GM13976 (cell line): ENCODE data around the gene SYT12.

Experiments used
- DNase-seq: peaks from one replicate; pipeline ENCODE4 v3.0.0; 2012; ENCODE audit warnings: low spot score
- in situ Hi-C: fragments of 300-500 bp; cut with MboI; formaldehyde crosslinking; loops from one replicate; pipeline ENCODE4 v1.12.0; 2022; ENCODE audit warnings: low sequenced_read_pairs, mixed read lengths, inconsistent platforms; ENCODE audit not compliant: unreplicated experiment
- TF ChIP-seq, protein P1 (sequence below): IDR thresholded peaks from 2 replicates; pipeline ENCODE4 v1.5.1; 2012; ENCODE audit warnings: borderline replicate concordance, mild to moderate bottlenecking; ENCODE audit not compliant: insufficient read depth; ENCODE audit errors: extremely low read depth, missing control alignments, control extremely low read depth

The SYT12 gene

DNA sequence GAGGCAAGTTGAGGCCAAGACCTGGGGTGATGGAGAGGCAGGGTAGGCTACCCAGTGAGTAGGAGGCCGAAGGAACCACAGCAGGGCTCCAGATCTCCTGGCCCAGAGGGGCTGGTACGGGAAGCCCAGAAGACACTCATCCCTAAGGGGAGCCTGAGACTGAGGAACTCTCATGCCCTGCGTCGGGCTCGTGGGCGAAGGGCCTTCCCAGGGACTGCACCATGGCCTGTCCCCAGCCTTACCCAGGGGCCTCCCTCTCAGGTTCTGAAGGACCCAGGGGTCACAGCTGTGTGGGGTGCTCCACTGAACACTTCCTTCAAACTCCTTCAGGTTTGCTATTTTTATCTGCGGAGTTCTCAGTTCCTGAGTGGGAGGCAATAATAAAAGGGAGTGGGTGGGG, 15.8 kb upstream of the SYT12 start:
- no peak for DNase-seq
- TF ChIP-seq, protein P1, sequence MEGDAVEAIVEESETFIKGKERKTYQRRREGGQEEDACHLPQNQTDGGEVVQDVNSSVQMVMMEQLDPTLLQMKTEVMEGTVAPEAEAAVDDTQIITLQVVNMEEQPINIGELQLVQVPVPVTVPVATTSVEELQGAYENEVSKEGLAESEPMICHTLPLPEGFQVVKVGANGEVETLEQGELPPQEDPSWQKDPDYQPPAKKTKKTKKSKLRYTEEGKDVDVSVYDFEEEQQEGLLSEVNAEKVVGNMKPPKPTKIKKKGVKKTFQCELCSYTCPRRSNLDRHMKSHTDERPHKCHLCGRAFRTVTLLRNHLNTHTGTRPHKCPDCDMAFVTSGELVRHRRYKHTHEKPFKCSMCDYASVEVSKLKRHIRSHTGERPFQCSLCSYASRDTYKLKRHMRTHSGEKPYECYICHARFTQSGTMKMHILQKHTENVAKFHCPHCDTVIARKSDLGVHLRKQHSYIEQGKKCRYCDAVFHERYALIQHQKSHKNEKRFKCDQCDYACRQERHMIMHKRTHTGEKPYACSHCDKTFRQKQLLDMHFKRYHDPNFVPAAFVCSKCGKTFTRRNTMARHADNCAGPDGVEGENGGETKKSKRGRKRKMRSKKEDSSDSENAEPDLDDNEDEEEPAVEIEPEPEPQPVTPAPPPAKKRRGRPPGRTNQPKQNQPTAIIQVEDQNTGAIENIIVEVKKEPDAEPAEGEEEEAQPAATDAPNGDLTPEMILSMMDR = no peak
- in situ Hi-C loops = no loop called here

DNA sequence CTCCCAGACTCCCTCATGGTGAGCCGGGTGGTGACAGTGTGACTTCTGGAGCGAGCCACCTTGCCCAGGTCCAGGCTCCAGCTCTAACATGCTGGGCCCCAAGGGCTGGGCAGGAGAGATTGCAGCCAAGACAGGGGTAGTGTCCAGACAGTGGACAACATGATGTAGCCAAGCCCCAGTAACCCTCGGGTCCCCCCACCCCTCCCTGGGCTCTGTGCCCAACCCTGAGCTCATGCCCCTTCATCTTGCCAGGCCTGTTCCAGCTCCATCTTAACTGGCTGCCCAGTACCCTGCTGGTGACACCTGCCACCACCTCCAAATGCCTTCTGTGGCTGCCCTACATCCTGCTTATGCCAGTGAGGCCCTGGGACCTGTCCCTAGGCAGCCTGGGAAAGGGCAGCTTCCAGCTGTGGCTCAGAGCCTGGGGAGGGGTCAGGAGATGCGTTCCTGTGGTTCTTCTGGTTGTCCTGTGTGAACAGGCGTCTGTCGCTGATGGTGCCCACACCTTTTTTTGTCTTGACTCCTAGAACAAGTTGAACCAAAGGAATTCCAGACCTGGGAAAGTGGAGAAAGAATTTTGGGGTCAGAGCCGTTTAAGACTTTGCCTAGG, 12.5 kb upstream of the SYT12 start:
- TF ChIP-seq, protein P1 = no peak
- in situ Hi-C loops = no loop called here
- DNase-seq = no peak

DNA sequence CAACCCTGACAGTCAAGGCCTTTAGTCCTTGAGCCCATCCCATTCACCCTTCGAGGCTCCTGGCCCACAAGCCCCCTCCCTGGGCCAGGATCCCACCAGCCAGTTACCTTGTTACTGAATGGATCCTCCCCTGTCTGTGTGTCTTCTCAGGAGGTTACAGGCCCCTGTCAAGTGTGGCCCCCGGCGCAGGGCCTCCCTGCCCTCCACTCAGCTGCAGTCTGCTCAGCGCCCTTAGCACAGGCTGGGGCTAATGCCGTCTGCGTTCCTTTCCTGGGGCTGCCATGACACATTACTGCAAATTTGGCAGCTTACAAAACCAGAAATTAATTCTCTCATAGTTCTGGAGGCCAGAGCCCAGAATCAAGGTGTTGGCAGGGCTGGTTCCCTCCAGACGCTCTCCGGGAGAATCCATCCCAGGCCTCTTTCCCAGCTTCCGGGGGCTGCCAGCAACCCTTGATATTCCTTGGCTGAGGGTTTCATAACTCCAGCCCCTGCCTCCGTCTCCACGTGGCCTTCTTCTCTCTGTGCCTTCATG, 9.4 kb upstream of the SYT12 start:
- TF ChIP-seq, protein P1 = no peak
- no peak for DNase-seq
- in situ Hi-C loops = no loop called here

DNA sequence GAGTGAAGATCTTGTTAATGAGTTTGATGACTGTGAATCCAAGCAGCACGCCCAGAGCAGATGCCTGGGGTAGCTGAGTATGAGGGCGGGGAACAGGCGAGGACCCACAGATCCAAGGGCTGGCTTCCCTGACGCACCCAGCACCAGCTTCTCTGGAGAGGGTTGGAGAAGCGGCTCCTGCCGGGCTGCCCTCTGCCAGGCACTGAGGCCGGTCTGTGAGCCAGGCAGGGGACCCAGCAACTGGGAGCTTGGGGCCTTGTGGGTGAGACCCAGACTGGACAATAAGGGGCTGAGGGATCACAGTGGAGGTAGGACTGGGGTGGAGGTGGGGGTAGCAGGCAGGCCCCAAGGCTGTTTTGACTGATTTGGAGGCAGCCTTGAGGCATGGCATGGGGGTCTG, 8.6 kb upstream of the SYT12 start:
- no peak for DNase-seq
- TF ChIP-seq, protein P1 = no peak
- in situ Hi-C loops = no loop called here

DNA sequence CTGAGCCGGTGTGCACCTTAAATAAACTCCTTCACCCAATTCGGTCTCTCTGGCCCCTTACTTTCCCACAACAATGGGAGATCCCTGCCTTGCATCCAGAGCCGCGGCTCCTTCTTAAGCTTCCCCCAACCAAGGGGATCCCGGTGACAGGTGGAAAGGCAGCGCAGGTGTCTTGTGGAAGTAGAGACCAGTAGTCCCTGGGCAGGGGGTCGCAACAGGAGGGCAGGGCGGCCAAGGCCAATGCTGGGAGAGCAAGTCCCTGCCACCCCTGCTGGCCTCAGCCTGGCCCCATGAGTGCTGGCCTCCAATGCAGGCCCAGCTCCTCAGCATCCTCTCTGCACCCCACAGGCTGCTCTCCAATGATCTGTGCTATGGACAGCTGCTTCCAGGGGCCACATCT, 7.9 kb upstream of the SYT12 start:
- no peak for DNase-seq
- in situ Hi-C loops = no loop called here
- TF ChIP-seq, protein P1 = no peak

DNA sequence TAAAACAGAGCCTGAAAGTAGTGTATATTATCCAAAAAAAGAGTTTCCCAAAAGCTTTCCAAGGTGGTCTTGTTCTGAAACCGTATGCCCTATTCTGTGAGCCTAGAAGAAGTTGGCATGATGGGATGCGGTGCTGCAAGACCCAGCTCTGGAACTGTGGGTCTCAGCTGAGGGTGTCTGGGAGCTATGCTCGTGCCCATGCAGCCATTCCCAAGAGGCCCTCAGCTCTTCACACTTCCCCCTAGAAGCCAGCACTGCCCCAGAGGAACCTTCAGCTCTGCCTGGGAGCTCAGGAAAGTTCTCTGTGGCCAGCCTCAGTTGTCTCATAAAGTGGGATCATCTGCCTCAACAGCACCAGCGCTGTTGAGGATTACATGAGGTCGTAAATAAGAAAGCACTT, 6.4 kb upstream of the SYT12 start:
- TF ChIP-seq, protein P1 = no peak

More for the DNA sequence above, 6.4 kb upstream of the SYT12 start:
- in situ Hi-C loops = no loop called here
- DNase-seq = no peak
